Tibial nerve (tissue), 4 donors: ENCODE measurements around the gene FAM81B. TPM values are rescaled to one million over a fixed set of nuclear protein-coding genes. Genes with fewer than 3 reads are reported as not detected.
"Not testable (repeated sequence)": the region's sequence is repeated elsewhere in the genome, so short reads cannot be mapped to it uniquely, and the experiment has no call there.

Experiments used
- DNase-seq, 2 donors: peaks; one replicate each; pipeline ENCODE4 v3.0.0-alpha.2; 2019; ENCODE audit warnings: low spot score in 2 of 2
- H3K27ac ChIP-seq, 4 donors: fragments of 200-600 bp; sonication (generic) in 3 of 4; one replicate each; pipeline ENCODE4 v1.5.1; 2017 to 2019; ENCODE audit warnings: mild to moderate bottlenecking in 1 of 4
- H3K27me3 ChIP-seq, 2 donors: fragments of 200-600 bp; sonication (generic) in 1 of 2; one replicate each; pipeline versions ENCODE4 v1.5.1 to v1.6.0; 2017 to 2019
- H3K36me3 ChIP-seq, 3 donors: fragments of 200-600 bp; sonication (generic); one replicate each; pipeline ENCODE4 v1.5.1; 2018 to 2019
- H3K4me1 ChIP-seq, 4 donors: fragments of 200-600 bp; sonication (generic) in 3 of 4; one replicate each; pipeline ENCODE4 v1.5.1; 2017 to 2019
- H3K4me3 ChIP-seq, 4 donors: fragments of 200-600 bp; sonication (generic) in 3 of 4; one replicate each; pipeline ENCODE4 v1.5.1; 2017 to 2019; ENCODE audit warnings: mild to moderate bottlenecking in 1 of 4, moderate library complexity in 1 of 4
- H3K9me3 ChIP-seq, 4 donors: fragments of 200-600 bp; sonication (generic) in 3 of 4; one replicate each; pipeline ENCODE4 v1.5.1; 2017 to 2019
- EP300 ChIP-seq, 2 donors: sonication (generic); formaldehyde crosslinking; IDR thresholded peaks; one replicate each; pipeline ENCODE4 v1.6.1; 2017; ENCODE audit warnings: antibody characterized with exemption in 2 of 2, mild to moderate bottlenecking in 1 of 2
- POLR2A ChIP-seq, 2 donors: fragments of 450-650 bp; IDR thresholded peaks; one replicate each; pipeline ENCODE4 v1.6.1; 2017; ENCODE audit warnings: antibody characterized with exemption in 2 of 2, mild to moderate bottlenecking in 2 of 2, moderate library complexity in 2 of 2
- WGBS, 2 donors: methylation state at CpG; one replicate each; pipeline ENCODE4 v1.1.5; 2018; 5-methylcytosine and 5-hydroxymethylcytosine counted together
- total RNA-seq, 4 donors: library from RNA; depleted of rRNA; stranded (reverse); fragments of >200 nt; gene quantifications; one replicate each; pipeline ENCODE4 v1.1.0, GENCODE V29; 2016
- TF ChIP-seq, protein P1 (sequence below), 5 experiments: fragments of 200-600 bp in 3 of 5; fragments of 450-650 bp in 2 of 5; sonication (generic) in 3 of 5; IDR thresholded peaks; one replicate each; pipeline ENCODE4 v1.5.1; 2016 to 2019; ENCODE audit warnings: antibody characterized with exemption in 5 of 5, mild to moderate bottlenecking in 3 of 5, moderate library complexity in 2 of 5

The FAM81B gene, protein sequence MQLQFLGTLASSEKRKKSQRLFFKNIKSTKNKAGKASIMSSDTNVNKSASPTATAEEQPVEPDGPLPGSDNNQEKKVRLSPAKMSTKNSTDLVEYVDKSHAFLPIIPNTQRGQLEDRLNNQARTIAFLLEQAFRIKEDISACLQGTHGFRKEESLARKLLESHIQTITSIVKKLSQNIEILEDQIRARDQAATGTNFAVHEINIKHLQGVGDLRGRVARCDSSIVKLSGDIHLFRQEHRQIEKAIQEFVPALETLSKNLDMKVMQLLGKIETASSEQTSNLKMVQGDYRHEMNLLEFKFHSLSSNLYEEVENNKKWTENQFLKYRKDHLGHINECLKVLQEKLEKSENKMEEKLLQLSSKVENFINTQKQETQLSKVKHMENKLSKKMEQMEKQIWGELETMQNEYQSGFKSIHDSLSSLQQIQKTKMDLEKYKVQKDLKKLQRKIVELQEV
- total RNA-seq = not detected

DNA sequence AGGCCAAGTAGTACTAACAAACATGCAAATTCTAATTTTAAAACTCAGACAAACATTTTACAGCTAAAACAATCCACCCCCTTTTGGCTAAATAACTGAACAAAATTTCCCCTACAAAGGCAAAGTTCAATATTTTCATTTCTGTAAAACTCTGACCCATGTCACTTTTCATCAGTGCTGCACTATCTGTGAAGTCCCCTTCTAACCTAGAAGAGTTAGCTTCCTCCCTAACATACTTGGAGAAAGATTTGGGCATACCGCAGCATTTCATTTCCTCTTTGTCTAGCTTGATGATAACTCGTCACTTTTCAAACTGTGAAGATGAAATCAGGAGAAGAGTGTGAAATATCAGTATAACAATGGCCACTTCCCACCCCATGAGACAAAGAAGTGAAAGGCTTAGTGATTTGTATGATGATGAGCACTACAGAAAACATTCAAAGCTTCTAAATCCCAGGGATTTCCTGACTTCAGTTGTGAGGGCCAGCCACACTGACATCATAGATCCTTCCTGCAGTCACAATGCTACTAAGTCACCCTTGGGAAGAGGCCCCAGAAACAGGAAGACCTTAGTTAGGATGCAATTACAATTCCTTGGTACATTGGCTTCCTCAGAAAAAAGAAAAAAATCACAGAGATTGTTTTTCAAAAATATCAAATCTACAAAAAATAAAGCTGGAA, at the start of gene FAM81B:
Gene FAM81B, plus strand, starts transcription at position 555 of the 681 bp plus-strand sequence. Its CDS starts 24 bp downstream, at position 579.
- no peak for TF ChIP-seq POLR2A (IDR thresholded peaks at IDR 0.05)
- no peak for TF ChIP-seq EP300 (IDR thresholded peaks at IDR 0.05)
- TF ChIP-seq, protein P1, sequence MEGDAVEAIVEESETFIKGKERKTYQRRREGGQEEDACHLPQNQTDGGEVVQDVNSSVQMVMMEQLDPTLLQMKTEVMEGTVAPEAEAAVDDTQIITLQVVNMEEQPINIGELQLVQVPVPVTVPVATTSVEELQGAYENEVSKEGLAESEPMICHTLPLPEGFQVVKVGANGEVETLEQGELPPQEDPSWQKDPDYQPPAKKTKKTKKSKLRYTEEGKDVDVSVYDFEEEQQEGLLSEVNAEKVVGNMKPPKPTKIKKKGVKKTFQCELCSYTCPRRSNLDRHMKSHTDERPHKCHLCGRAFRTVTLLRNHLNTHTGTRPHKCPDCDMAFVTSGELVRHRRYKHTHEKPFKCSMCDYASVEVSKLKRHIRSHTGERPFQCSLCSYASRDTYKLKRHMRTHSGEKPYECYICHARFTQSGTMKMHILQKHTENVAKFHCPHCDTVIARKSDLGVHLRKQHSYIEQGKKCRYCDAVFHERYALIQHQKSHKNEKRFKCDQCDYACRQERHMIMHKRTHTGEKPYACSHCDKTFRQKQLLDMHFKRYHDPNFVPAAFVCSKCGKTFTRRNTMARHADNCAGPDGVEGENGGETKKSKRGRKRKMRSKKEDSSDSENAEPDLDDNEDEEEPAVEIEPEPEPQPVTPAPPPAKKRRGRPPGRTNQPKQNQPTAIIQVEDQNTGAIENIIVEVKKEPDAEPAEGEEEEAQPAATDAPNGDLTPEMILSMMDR (IDR thresholded peaks at IDR 0.05) = no peak
- Histone ChIP-seq H3K36me3 (no peaks in the 10 kb centered on the region), H3K4me1 (no peaks in the 10 kb centered on the region), H3K27ac (no peak within 1 kb of the TSS), H3K27me3 (no peaks in the 10 kb centered on the region), H3K4me3 (no peak within 1 kb of the TSS), H3K9me3 (peaks cover 0 to 7% (median 0%) of the 10 kb centered on the region in 4 donors)
- no peak for DNase-seq
- whole genome bisulfite sequencing, 2 donors = 71 to 75% methylated on average over 2 of the region's 2 CpGs

DNA sequence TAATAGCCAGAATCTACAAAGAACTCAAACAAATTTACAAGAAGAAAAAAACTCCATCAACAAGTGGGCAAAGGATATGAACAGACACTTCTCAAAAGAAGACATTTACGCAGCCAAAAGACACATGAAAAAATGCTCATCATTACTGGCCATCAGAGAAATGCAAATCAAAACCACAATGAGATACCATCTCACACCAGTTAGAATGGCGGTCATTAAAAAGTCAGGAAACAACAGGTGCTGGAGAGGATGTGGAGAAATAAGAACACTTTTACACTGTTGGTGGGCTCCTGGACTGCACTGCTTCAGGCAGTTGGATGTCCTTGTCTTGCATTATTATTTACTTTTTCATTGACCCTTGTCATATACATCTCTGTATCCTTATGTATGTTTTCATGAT, 49.7 kb upstream of the FAM81B start:
- 86 to 92% methylated on average over 2 of the region's 2 CpGs for WGBS, 2 donors
- not testable (repeated sequence) for H3K9me3 ChIP-seq, DNase-seq, H3K36me3 ChIP-seq, H3K4me1 ChIP-seq, H3K4me3 ChIP-seq, H3K27ac ChIP-seq, H3K27me3 ChIP-seq

DNA sequence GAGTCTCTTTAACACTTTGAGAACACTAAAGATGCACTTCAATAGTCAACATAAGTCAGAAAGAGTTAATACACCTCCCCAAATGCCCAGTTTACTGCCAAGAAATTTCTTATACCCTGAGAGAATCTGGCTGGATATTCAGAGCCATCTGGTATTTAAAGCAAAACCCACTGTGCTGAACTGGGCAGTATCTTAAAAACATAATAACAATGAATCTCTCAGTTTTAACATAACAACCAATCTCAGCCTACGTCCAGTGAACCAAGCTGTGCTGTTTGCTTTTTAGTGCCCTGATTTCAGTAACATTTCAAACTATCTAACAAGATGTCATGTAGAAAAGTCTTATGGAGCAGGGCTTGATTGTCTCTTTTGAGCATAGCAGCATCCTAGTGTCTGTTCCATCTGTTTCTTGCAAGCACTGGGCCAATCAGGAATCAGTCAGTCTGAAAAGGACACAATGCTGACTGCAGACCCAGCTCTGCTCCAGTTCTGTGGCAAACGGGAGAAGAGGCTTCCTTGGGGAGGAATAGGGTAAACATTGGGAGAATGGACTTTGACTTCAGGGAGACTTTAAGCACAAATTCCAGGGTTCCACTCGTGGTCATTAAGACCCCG, 43.6 kb upstream of the FAM81B start:
- Histone ChIP-seq H3K27me3 (no peaks in the 10 kb centered on the region), H3K4me1 (no peaks in the 10 kb centered on the region), H3K27ac (no peak overlapping the region), H3K9me3 (no peaks in the 10 kb centered on the region), H3K36me3 (no peaks in the 10 kb centered on the region), H3K4me3 (no peak overlapping the region)
- no peak for DNase-seq
- WGBS, 2 donors = 44 to 53% methylated on average over 4 of the region's 4 CpGs
- TF ChIP-seq POLR2A (IDR thresholded peaks at IDR 0.05) (no peak), EP300 (IDR thresholded peaks at IDR 0.05) (no peak)
- TF ChIP-seq, protein P1 (IDR thresholded peaks at IDR 0.05) = no peak

DNA sequence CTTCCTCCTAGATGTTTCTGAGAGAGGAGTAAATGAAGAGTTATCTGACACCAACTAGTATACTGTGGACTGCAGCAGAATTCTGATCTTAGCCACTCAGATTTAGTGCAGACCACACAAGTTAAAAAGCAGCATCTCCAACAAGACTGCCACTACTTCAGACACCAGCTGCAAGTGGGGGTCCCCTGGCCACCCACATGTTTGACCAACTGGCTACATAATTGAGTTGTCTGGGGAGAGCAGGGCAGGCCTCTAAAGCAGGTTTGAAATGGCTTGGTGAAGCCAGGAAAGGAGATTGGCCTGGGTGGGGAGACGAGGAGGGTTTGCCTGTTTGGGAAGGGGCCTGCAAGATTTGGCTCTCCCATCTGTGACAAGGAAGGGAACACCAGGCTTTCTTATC, 40.5 kb upstream of the FAM81B start:
- no peaks in the 10 kb centered on the region for H3K9me3 ChIP-seq
- no peak overlapping the region for H3K27ac ChIP-seq
- no peaks in the 10 kb centered on the region for H3K27me3 ChIP-seq
- no peak for DNase-seq
- H3K36me3 ChIP-seq = no peaks in the 10 kb centered on the region
- WGBS, 2 donors = 37 to 52% methylated on average over 1 of the region's 1 CpG
- no peaks in the 10 kb centered on the region for H3K4me1 ChIP-seq
- TF ChIP-seq, protein P1 (IDR thresholded peaks at IDR 0.05) = no peak
- TF ChIP-seq EP300 (IDR thresholded peaks at IDR 0.05) = no peak
- TF ChIP-seq POLR2A (IDR thresholded peaks at IDR 0.05) = no peak
- H3K4me3 ChIP-seq = no peak overlapping the region

DNA sequence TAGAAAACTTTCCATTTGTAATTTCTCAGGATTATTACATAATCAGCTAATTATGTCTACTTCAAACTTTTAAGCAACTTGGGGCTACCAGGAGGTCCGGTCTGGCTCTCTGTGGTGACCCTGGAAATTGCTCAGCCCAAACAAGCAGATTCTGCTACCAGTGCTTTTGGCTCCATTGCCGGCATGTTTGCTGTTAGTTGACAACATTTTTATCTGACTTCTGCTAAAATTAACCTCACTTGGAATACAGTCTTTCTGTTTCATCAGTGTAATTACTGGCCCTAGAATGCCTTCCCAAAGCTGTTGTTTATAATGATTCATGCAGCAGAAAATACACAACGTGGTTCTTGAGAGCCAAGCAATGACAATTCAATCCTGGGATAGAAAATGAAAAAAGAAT, 38.5 kb upstream of the FAM81B start:
- Histone ChIP-seq H3K27me3 (no peaks in the 10 kb centered on the region), H3K9me3 (no peaks in the 10 kb centered on the region), H3K36me3 (no peaks in the 10 kb centered on the region), H3K4me1 (no peaks in the 10 kb centered on the region), H3K4me3 (no peak overlapping the region), H3K27ac (no peak overlapping the region)
- no peak for DNase-seq
- TF ChIP-seq EP300 (IDR thresholded peaks at IDR 0.05) (no peak), POLR2A (IDR thresholded peaks at IDR 0.05) (no peak)
- TF ChIP-seq, protein P1 (IDR thresholded peaks at IDR 0.05) = no peak
- 35 to 43% methylated on average over 3 of the region's 3 CpGs for WGBS, 2 donors
